ENCODE results near the gene SCTR. TPM values are rescaled to one million over a fixed set of nuclear protein-coding genes. Genes with fewer than 3 reads are reported as not detected.

SCTR gene
- total and polyA plus RNA-seq, 2 of the 8 experiments (the other 6 are each of a cell fraction or from before 2014, with no cell fraction given): 0.15 TPM; not detected in 1

GRCh38 chr2:119422360-119423107, 101.7 kb downstream of the SCTR start (continued):
- TF ChIP-seq GABPA (IDR thresholded peaks at IDR 0.05; ENCODE audit: borderline replicate concordance, insufficient read depth, low read length) (no peak), TBP (IDR thresholded peaks at IDR 0.05; ENCODE audit: low read depth, low read length) (no peak), EGR1 (IDR thresholded peaks at IDR 0.05; ENCODE audit: borderline replicate concordance, low read depth, low read length) (no peak), TAF1 (IDR thresholded peaks at IDR 0.05; ENCODE audit: low read depth, low read length) (no peak), SRF (IDR thresholded peaks at IDR 0.05; ENCODE audit: low read depth, low read length) (no peak), BRCA1 (IDR thresholded peaks at IDR 0.05; ENCODE audit: low read depth, low read length) (no peak), ASH2L (IDR thresholded peaks at IDR 0.05; ENCODE audit: low read length) (no peak), SUZ12 (IDR thresholded peaks at IDR 0.05; ENCODE audit: low read length) (no peak)

All from H1 (cell line).